ENCODE results near the gene COPS6.

The COPS6 gene

DNA sequence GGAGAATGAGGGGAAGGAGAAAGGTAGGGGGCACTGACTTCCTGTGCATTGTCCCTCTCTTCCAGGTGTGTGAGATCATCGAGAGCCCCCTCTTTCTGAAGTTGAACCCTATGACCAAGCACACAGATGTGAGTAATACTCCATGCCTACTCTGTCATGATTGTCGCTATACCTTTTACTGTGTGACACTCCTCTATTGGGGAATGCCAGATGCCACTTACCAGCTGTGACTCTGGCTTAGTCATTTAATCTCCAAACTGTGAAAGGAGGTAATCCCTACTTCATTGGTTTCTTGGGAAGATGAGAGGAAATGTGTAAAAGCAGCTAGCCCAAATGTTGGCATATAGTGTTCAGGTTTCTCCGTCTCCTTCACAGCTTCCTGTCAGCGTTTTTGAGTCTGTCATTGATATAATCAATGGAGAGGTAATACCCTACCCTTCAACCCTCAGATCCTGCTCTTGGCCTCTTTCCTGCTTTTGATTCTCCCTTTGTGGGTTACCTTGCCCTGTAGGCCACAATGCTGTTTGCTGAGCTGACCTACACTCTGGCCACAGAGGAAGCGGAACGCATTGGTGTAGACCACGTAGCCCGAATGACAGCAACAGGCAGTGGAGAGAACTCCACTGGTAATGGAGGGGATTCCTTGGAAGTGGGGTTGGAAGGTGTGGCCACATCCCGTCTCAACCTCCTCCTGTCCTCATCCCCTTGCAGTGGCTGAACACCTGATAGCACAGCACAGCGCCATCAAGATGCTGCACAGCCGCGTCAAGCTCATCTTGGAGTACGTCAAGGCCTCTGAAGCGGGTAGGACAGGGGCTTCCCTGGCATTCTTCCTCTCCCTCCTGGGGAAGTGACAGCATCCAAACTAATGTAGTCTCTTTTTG is 2.0 kb downstream of the COPS6 start:
- Mint-ChIP-seq H3K36me3 (ENCODE audit: low read depth) (peaks cover 42% of the 10 kb centered on the region), H3K27me3 (ENCODE audit: low read depth) (no peaks in the 10 kb centered on the region), H3K9me3 (no peaks in the 10 kb centered on the region), H3K4me1 (ENCODE audit: low read depth) (peaks cover 14% of the 10 kb centered on the region), H3K4me3 (peak overlapping the region; percentile 28), H3K27ac (peak overlapping the region; percentile 22)

DNA sequence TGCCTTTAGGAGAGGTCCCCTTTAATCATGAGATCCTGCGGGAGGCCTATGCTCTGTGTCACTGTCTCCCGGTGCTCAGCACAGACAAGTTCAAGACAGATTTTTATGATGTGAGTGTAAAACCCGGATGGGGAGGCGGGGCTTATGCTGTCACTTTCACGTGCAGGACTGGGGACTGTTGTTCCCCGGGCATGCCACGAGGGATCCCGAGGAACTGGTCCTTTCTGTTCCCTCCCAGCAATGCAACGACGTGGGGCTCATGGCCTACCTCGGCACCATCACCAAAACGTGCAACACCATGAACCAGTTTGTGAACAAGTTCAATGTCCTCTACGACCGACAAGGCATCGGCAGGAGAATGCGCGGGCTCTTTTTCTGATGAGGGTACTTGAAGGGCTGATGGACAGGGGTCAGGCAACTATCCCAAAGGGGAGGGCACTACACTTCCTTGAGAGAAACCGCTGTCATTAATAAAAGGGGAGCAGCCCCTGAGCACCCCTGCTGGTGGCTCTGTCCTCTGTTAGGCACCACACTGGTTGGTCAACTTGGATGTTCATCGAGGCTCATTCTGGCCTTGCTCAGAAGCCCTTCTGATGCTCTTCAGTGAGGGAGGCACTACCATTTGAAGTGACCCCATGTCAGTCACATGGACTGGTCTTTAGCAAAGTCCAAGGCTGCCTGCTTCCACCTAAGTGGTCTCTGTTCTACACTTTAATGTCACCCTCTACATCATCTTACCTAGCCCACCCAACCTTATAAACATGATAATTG is 2.8 kb downstream of the COPS6 start:
- Mint-ChIP-seq H3K4me1 (ENCODE audit: low read depth) (peaks cover 14% of the 10 kb centered on the region), H3K27me3 (ENCODE audit: low read depth) (no peaks in the 10 kb centered on the region), H3K27ac (no peak overlapping the region), H3K4me3 (no peak overlapping the region), H3K9me3 (no peaks in the 10 kb centered on the region), H3K36me3 (ENCODE audit: low read depth) (peaks cover 50% of the 10 kb centered on the region)

DNA sequence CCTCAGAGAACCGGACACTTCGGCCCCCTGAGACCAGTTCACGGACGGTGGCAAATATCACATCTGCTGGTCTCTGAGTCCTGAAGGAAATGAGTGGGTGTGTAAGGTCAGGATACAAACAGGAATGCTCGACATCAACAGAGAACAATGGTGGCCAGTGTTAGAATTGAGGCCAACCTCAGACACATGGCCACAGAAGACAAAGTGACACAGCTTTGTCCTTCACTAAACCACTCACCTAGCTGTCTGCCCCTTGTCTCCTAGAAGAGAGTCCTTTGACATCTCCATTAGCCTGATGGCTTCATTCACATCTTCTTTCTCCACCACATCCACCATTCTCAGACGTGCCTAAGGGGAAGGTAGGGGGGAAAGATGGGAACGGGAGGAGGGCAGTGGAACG is 4.3 kb downstream of the COPS6 start:
- no peaks in the 10 kb centered on the region for H3K27me3 Mint-ChIP-seq (ENCODE audit: low read depth)
- no peaks in the 10 kb centered on the region for H3K9me3 Mint-ChIP-seq
- no peak overlapping the region for H3K4me3 Mint-ChIP-seq
- peaks cover 62% of the 10 kb centered on the region for H3K36me3 Mint-ChIP-seq (ENCODE audit: low read depth)
- peaks cover 15% of the 10 kb centered on the region for H3K4me1 Mint-ChIP-seq (ENCODE audit: low read depth)
- no peak overlapping the region for H3K27ac Mint-ChIP-seq

DNA sequence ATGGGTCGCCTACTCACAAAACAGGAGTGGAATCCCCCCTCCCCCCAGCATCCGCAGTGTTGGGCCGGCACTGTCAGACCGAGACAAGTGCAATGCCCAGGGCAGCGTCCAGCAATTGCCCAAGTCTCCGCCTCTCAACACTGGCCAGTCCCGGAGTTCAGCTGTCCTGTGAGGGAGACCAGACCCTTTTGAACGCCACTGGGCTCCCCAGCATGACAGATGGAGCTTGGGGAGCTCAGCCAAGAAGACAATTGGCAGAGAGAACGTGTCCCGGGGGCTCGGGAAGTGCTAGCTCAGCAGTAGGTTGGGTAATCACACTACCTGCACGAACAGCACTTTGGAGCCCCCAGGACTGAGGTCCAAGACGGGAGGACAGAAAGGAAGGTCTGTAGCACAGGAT is 4.7 kb downstream of the COPS6 start:
- Mint-ChIP-seq H3K4me1 (ENCODE audit: low read depth) (peaks cover 18% of the 10 kb centered on the region), H3K27me3 (ENCODE audit: low read depth) (no peaks in the 10 kb centered on the region), H3K36me3 (ENCODE audit: low read depth) (peaks cover 66% of the 10 kb centered on the region), H3K4me3 (no peak overlapping the region), H3K27ac (no peak overlapping the region), H3K9me3 (no peaks in the 10 kb centered on the region)

DNA sequence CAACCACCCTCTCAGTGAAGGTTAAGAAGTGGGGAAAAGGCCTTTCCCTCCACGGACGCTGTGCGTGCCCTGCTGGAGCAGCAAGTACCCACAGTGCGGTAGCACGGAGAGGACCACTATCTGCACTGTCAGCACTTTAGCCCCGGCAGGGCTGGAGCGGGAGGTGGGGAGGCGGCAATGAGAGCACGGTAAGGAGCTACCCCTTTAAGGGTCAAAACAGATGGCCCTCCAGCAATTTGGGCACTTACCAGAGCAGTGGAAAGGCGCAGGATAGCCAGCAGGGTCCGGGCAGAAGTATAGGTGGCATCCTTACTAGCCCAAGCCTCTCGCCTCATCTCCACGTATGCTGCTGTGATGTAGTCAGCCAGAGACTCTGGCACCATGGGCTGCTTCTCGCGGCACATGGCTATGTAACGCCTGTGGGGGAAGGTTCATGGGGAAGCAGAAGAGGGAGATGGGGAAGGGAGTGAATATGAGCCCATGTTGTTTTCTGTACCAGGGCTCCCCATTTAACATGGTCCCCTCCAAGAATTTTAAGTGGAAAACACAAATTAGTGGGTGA is 5.2 kb downstream of the COPS6 start:
- no peaks in the 10 kb centered on the region for H3K9me3 Mint-ChIP-seq
- peaks cover 71% of the 10 kb centered on the region for H3K36me3 Mint-ChIP-seq (ENCODE audit: low read depth)
- H3K27ac Mint-ChIP-seq, result no peak overlapping the region
- no peak overlapping the region for H3K4me3 Mint-ChIP-seq
- peaks cover 23% of the 10 kb centered on the region for H3K4me1 Mint-ChIP-seq (ENCODE audit: low read depth)
- H3K27me3 Mint-ChIP-seq (ENCODE audit: low read depth), result no peaks in the 10 kb centered on the region

DNA sequence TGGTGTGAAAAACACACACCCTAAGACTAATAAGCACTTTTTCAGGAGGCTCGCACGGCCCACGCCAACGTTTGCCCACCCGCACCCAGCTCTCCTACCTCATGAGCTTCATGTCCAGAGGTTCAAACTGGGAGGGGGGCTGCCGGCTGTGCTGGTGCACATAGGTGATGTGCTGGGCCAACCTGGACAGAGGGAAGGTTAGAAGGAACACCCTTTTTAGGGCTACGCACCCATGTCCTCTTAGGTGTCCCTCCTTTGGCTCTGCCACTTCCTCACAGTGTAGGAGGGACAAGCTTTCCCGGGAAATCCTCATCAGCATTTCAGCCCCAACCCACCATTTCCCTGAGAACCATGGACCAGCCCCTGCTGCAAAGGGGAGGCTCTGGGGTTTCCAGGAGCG is 6.5 kb downstream of the COPS6 start:
- peaks cover 83% of the 10 kb centered on the region for H3K36me3 Mint-ChIP-seq (ENCODE audit: low read depth)

DNA sequence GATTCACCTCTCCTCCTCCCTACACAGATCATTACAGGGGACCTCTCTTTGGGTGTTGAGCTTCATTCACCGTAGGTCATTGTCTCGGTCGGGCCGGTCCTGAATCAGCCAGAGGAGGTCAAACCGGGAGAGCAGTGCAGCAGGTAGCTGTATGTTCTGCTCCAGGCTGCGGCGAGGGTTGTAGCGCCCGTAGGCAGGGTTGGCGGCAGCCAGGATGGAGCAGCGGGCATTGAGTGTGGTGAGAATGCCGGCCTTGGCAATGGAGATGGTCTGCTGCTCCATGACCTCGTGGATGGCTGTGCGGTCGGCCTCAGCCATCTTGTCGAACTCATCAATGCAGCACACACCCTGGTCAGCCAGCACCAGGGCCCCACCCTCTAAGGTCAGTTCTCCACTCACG is 6.9 kb downstream of the COPS6 start:
- peaks cover 79% of the 10 kb centered on the region for H3K36me3 Mint-ChIP-seq (ENCODE audit: low read depth)
- no peak overlapping the region for H3K4me3 Mint-ChIP-seq
- H3K27me3 Mint-ChIP-seq (ENCODE audit: low read depth), result no peaks in the 10 kb centered on the region
- H3K4me1 Mint-ChIP-seq (ENCODE audit: low read depth), result peaks cover 28% of the 10 kb centered on the region
- peak overlapping the region; percentile 59 for H3K27ac Mint-ChIP-seq
- H3K9me3 Mint-ChIP-seq, result no peaks in the 10 kb centered on the region

More for the DNA sequence above, 6.5 kb downstream of the COPS6 start:
- Mint-ChIP-seq H3K27ac (no peak overlapping the region), H3K27me3 (ENCODE audit: low read depth) (no peaks in the 10 kb centered on the region), H3K9me3 (no peaks in the 10 kb centered on the region), H3K4me1 (ENCODE audit: low read depth) (peaks cover 28% of the 10 kb centered on the region), H3K4me3 (no peak overlapping the region)

DNA sequence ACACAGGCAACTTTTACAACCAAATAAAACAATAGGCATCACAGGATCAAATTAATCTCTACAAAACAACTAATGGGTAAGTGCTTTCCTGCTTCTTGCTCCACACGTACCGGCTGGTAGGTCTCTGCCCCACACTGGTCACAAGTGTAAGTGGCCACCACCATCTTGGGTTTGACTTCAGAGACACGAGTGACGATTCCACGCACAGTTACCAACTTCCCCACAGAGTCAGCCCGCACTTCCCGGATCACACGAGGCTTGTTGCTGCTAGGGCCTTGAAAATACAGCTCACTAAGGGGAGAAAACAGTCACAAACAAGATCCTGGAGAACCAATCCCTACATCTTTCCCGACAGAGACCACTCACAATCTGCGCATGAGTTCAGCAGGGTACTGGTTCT is 10.1 kb downstream of the COPS6 start:
- Mint-ChIP-seq H3K4me3 (peak overlapping the region; percentile 91), H3K9me3 (no peaks in the 10 kb centered on the region), H3K27me3 (ENCODE audit: low read depth) (no peaks in the 10 kb centered on the region), H3K36me3 (ENCODE audit: low read depth) (peaks cover 52% of the 10 kb centered on the region), H3K27ac (peak overlapping the region; percentile 88), H3K4me1 (ENCODE audit: low read depth) (peaks cover 34% of the 10 kb centered on the region)

DNA sequence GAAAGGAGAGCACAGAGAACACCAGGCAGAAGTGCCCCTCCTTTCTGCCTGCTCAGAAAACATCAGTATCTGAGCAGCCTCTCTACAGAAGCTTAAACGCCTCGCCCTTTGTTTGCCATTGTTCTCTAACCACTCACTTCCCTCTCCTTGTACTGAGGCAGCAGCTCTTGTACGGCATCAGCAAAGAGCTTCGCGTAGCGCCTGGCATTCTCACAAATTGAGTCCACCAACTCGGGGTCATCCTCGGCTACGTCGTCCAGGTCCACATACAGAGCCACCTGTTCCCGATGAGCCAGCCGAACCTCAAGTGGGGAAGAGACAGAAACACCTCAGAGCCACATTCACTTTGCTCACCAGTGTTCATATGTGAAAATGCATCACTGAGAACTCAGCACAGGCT is 10.7 kb downstream of the COPS6 start:
- peak overlapping the region; percentile 88 for H3K27ac Mint-ChIP-seq

DNA sequence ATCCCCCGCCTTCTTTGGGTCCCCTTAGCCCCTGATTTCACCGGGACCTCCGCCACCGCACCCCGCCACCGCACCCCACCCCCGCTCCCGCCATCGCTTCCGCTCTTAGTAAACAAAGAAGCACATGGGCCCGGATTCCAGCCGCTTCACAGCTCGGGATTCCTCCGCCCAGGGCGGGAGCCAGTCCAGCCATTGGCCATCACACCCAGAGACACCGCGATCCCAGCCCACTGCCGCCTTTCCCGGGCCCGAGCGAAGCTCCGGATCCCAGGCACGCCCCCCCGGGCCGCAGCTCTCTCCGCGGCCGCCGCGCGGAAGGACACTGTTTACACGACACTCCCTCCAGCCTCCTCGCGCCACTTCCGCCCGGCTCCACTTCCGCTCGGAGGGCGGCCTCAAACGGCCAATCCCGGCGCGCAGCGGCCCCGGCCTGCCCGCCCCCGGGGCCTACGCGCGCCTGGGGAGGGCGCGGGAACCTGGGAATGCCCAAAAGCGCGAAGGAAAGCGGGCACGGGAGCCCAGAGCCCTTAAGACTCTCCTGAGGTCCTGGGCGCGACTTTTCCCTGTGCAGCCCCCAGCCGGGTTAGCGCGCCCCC is 11.7 kb downstream of the COPS6 start:
- Mint-ChIP-seq H3K36me3 (ENCODE audit: low read depth) (peaks cover 47% of the 10 kb centered on the region), H3K27ac (peak overlapping the region; percentile 90), H3K4me1 (ENCODE audit: low read depth) (peaks cover 35% of the 10 kb centered on the region), H3K9me3 (no peaks in the 10 kb centered on the region), H3K4me3 (peak overlapping the region; percentile 91), H3K27me3 (ENCODE audit: low read depth) (no peaks in the 10 kb centered on the region)

More for the DNA sequence above, 10.7 kb downstream of the COPS6 start:
- H3K27me3 Mint-ChIP-seq (ENCODE audit: low read depth), result no peaks in the 10 kb centered on the region
- H3K36me3 Mint-ChIP-seq (ENCODE audit: low read depth), result peaks cover 51% of the 10 kb centered on the region
- H3K4me1 Mint-ChIP-seq (ENCODE audit: low read depth), result peaks cover 35% of the 10 kb centered on the region
- H3K9me3 Mint-ChIP-seq, result no peaks in the 10 kb centered on the region
- peak overlapping the region; percentile 91 for H3K4me3 Mint-ChIP-seq

DNA sequence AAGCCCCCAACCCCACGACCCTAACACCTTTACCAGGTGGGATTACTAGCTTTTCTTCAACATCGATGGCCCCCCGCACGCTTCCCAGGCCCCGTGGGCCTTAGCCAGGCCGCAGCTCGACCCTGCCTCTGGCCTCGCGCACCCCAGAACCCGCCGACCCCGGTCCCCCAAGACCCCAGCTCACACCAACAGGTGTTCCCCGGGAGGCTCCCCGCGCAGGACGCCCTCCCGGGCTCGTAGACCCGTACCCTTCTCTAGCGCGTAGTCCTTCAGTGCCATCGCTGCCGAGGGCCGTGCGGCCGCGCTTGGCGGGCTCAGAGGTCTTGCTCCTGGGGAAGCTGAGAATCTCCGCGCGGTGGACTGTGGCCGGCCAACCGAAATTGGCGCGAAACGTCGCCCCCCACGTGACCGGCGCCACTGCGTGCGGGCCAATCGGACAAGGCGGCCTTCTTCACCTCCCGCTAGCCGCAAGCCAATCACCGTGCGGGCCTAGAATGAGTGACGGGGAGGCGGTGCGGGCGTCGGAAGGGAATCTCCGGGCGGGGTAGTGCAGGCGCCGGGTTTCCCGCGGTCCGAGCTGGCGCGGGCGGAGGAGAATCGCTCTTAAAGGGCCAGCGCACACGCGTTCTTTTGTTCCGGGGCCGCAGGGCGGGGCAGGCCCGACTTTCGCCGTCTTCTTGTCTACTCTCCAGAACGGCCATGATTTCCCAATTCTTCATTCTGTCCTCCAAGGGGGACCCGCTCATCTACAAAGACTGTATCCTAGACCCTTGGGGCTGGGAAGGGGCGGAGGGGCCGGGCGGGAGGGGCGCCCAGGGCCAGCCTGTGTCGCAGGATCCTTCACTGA is 12.5 kb downstream of the COPS6 start, which contains the start of the genes AP4M1 and MCM7:
TSS of gene AP4M1 (plus strand) at position 628 of the 847 bp plus-strand sequence. CDS start at position 700, 72 bp downstream.
TSS of gene MCM7 (minus strand) at position 382 of the 847 bp plus-strand sequence. CDS start at position 279, 103 bp downstream.
- no peaks in the 10 kb centered on the region for H3K27me3 Mint-ChIP-seq (ENCODE audit: low read depth)
- H3K27ac Mint-ChIP-seq, result peak within 1 kb of the TSS; percentile 90
- H3K9me3 Mint-ChIP-seq, result no peaks in the 10 kb centered on the region
- peaks cover 35% of the 10 kb centered on the region for H3K4me1 Mint-ChIP-seq (ENCODE audit: low read depth)
- H3K4me3 Mint-ChIP-seq, result peak within 1 kb of the TSS; percentile 91
- H3K36me3 Mint-ChIP-seq (ENCODE audit: low read depth), result peaks cover 39% of the 10 kb centered on the region

DNA sequence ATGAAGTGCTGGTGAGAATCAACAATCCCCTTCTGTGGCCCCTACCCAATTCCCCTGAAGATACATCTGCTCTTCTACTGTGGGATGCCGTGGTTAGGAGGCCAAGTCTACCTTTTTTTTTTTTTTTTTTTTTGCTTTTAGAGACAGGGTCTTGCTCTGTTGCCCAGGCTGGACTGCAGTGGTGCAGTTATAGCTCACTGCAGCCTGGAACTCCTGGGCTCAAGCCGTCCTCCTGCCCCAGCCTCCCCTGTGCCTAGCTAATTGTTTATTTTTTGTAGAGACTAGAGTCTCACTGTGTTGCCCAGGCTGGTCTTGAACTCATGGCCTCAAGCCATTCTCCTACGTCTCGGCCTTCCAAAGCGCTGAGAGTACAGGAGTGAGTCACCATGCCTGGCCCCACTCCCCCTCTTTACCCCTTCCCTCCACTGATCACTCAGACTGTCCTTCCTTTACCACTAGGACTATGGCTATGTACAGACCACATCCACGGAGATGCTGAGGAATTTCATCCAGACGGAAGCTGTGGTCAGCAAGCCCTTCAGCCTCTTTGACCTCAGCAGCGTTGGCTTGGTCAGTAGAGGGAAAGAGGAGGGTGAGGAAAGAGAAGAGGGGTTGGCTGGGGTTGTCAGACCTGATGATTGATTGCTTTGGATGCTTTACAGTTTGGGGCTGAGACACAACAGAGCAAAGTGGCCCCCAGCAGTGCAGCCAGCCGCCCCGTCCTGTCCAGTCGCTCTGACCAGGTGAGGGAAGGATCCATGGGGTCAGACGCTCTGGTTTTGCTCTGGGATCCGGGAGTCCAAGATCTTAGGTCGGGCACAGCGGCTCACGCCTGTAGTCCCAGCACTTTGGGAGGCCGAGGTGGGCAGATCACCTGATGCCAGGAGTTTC is 14.4 kb downstream of the COPS6 start:
- H3K27ac Mint-ChIP-seq, result no peak overlapping the region
- H3K4me1 Mint-ChIP-seq (ENCODE audit: low read depth), result peaks cover 32% of the 10 kb centered on the region
- H3K36me3 Mint-ChIP-seq (ENCODE audit: low read depth), result peaks cover 25% of the 10 kb centered on the region
- H3K4me3 Mint-ChIP-seq, result peak overlapping the region; percentile 83
- H3K9me3 Mint-ChIP-seq, result no peaks in the 10 kb centered on the region
- H3K27me3 Mint-ChIP-seq (ENCODE audit: low read depth), result no peaks in the 10 kb centered on the region

DNA sequence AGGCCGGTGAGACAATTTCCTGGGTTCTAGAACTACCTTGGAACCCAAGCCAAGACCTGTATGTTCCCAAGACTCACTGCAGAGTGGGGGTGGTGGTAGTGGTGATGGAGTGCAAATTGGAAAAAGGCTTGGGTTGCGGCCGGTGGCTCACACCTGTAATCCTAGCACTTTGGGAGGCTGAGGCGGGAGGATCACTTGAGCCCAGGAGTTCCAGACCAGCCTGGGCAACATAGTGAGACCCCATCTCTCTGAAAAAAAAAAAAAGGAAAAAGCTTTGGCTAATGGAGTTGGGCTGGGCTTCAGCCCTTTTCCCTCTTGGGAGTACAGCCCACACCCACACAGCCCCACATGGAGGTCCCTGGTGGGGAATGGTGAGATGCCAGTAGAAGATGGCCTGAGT is 16.8 kb downstream of the COPS6 start:
- peaks cover 11% of the 10 kb centered on the region for H3K36me3 Mint-ChIP-seq (ENCODE audit: low read depth)
- no peak overlapping the region for H3K4me3 Mint-ChIP-seq
- no peaks in the 10 kb centered on the region for H3K27me3 Mint-ChIP-seq (ENCODE audit: low read depth)
- H3K9me3 Mint-ChIP-seq, result no peaks in the 10 kb centered on the region
- peaks cover 11% of the 10 kb centered on the region for H3K4me1 Mint-ChIP-seq (ENCODE audit: low read depth)
- no peak overlapping the region for H3K27ac Mint-ChIP-seq
